Activated CD4-positive, CD25-positive, alpha-beta regulatory T cell treated with anti-CD3 and anti-CD28 coated beads, Interleukin-2, amount 50 U/mL, for 72 hours (primary cell): Measurements from ENCODE around the gene DHDH.

ENCODE experiments used
- DNase-seq: peaks from one replicate; pipeline ENCODE4 v3.0.0; 2021

The DHDH gene

GRCh38 chr19:48953141-48953540 is 19.6 kb downstream of the DHDH start:
- DNase-seq: no peak

- DNase-seq: no peak
These were observed 20.6 kb downstream of the DHDH start for GRCh38 chr19:48953990-48954594.

GRCh38 chr19:48954595-48955307 is 21.3 kb downstream of the DHDH start, which contains the start of gene BAX:
Gene BAX, plus strand, starts transcription at chr19:48954875. Its CDS starts 54 bp downstream, at chr19:48954929.
- DNase-seq: peak; percentile 97

GRCh38 chr19:48955308-48955958 is 21.9 kb downstream of the DHDH start:
- no peak for DNase-seq

GRCh38 chr19:48958006-48958405 is 24.5 kb downstream of the DHDH start:
- DNase-seq: no peak

GRCh38 chr19:48959341-48960239 is 26.1 kb downstream of the DHDH start:
- DNase-seq: no peak

GRCh38 chr19:48961051-48961649 is 27.7 kb downstream of the DHDH start:
- no peak for DNase-seq

GRCh38 chr19:48961673-48962028 is 28.2 kb downstream of the DHDH start:
- DNase-seq: no peak

- peak; percentile 48 for DNase-seq
These were observed 28.7 kb downstream of the DHDH start for GRCh38 chr19:48962029-48962848.

GRCh38 chr19:48962849-48963165 is 29.3 kb downstream of the DHDH start:
- no peak for DNase-seq

- DNase-seq: peak; percentile 72
These were observed 30.1 kb downstream of the DHDH start for GRCh38 chr19:48963371-48964204.

GRCh38 chr19:48964205-48965039 is 30.9 kb downstream of the DHDH start:
- no peak for DNase-seq

GRCh38 chr19:48965040-48965805 is 31.7 kb downstream of the DHDH start, which contains the start of gene FTL:
Gene FTL, plus strand, starts transcription at chr19:48965309. Its CDS starts 199 bp downstream, at chr19:48965508.
- peak; percentile 92 for DNase-seq

- peak; percentile 86 for DNase-seq
These were observed 32.5 kb downstream of the DHDH start for GRCh38 chr19:48965806-48966540.

GRCh38 chr19:48966541-48967345 is 33.2 kb downstream of the DHDH start:
- DNase-seq: no peak

- DNase-seq: no peak
These were observed 34.1 kb downstream of the DHDH start for GRCh38 chr19:48967346-48968178.
